HEK293T (cell line): ENCODE results near the gene EMX1.

Experiments used
- CTCF ChIA-PET: fragments of 350-600 bp; formaldehyde crosslinking; extraction: SDS; loops from one replicate; lab custom pipeline; 2021; ENCODE audit warnings: antibody characterized with exemption, inconsistent platforms; lab: Yijun Ruan, JAX
- POLR2A ChIA-PET: fragments of 350-600 bp; formaldehyde crosslinking; extraction: SDS; loops from one replicate; lab custom pipeline; 2020; ENCODE audit warnings: antibody characterized with exemption, inconsistent platforms; lab: Yijun Ruan, JAX
- DNase-seq: peaks from one replicate; pipeline ENCODE4 v3.0.0; 2012; ENCODE audit warnings: mixed read lengths; ENCODE audit errors: extremely low spot score
- ARNT ChIP-seq: fragments of 450-650 bp; IDR thresholded peaks from 2 replicates; pipeline ENCODE4 v1.6.1; 2017; ENCODE audit warnings: mild to moderate bottlenecking
- BHLHE40 ChIP-seq: fragments of 450-650 bp; IDR thresholded peaks from 2 replicates; pipeline ENCODE4 v1.6.1; 2016; ENCODE audit warnings: mild to moderate bottlenecking, moderate library complexity, borderline replicate concordance
- CTBP1 ChIP-seq: fragments of 450-650 bp; IDR thresholded peaks from 2 replicates; pipeline ENCODE4 v1.6.1; 2016; ENCODE audit warnings: borderline replicate concordance
- ELF4 ChIP-seq: fragments of 450-650 bp; IDR thresholded peaks from 2 replicates; pipeline ENCODE4 v1.6.1; 2017; ENCODE audit warnings: antibody characterized with exemption
- FOXA1 ChIP-seq: fragments of 450-650 bp; IDR thresholded peaks from 2 replicates; pipeline ENCODE4 v1.6.1; 2016; ENCODE audit warnings: mild to moderate bottlenecking
- FOXK2 ChIP-seq: fragments of 450-650 bp; IDR thresholded peaks from 2 replicates; pipeline ENCODE4 v1.6.1; 2016; ENCODE audit warnings: mild to moderate bottlenecking
- FOXM1 ChIP-seq: fragments of 450-650 bp; IDR thresholded peaks from 2 replicates; pipeline ENCODE4 v1.6.1; 2017; ENCODE audit warnings: mild to moderate bottlenecking, borderline replicate concordance
- HDGF ChIP-seq: fragments of 450-650 bp; IDR thresholded peaks from 2 replicates; pipeline ENCODE4 v1.6.1; 2017; ENCODE audit warnings: antibody characterized with exemption, borderline replicate concordance
- L3MBTL2 ChIP-seq: fragments of 450-650 bp; conservative IDR thresholded peaks from 2 replicates; pipeline ENCODE4 v1.6.1; 2016; ENCODE audit warnings: mild to moderate bottlenecking
- LEF1 ChIP-seq: fragments of 450-650 bp; IDR thresholded peaks from 2 replicates; pipeline ENCODE4 v1.6.1; 2017; ENCODE audit warnings: mild to moderate bottlenecking, borderline replicate concordance
- NFRKB ChIP-seq: fragments of 450-650 bp; IDR thresholded peaks from 2 replicates; pipeline ENCODE4 v1.6.1; 2016; ENCODE audit warnings: mild to moderate bottlenecking, moderate library complexity
- SP1 ChIP-seq: fragments of 450-650 bp; IDR thresholded peaks from 2 replicates; pipeline ENCODE4 v1.6.1; 2017
- SUZ12 ChIP-seq: fragments of 450-650 bp; IDR thresholded peaks from 2 replicates; pipeline ENCODE4 v1.6.1; 2016; ENCODE audit warnings: mild to moderate bottlenecking
- TARDBP ChIP-seq: fragments of 450-650 bp; IDR thresholded peaks from 2 replicates; pipeline ENCODE4 v1.6.1; 2016
- ZNF384 ChIP-seq: fragments of 450-650 bp; IDR thresholded peaks from 2 replicates; pipeline ENCODE4 v1.6.1; 2016
- TF ChIP-seq, protein P1 (sequence below): fragments of 450-650 bp; IDR thresholded peaks from 2 replicates; pipeline ENCODE4 v1.6.1; 2016

The EMX1 gene

GRCh38 chr2:72927619-72928550 lies 10.6 kb downstream of the EMX1 start:
- no peak for DNase-seq
- ChIA-PET POLR2A (interaction anchor here (1.1 kb wide), 1 partner anchor 32 kb away, joined by 4 read pairs; no protein-coding TSS in a partner anchor), CTCF (no interaction called here)
- TF ChIP-seq ARNT = no peak
- TF ChIP-seq SP1 = no peak
- TF ChIP-seq, protein P1, sequence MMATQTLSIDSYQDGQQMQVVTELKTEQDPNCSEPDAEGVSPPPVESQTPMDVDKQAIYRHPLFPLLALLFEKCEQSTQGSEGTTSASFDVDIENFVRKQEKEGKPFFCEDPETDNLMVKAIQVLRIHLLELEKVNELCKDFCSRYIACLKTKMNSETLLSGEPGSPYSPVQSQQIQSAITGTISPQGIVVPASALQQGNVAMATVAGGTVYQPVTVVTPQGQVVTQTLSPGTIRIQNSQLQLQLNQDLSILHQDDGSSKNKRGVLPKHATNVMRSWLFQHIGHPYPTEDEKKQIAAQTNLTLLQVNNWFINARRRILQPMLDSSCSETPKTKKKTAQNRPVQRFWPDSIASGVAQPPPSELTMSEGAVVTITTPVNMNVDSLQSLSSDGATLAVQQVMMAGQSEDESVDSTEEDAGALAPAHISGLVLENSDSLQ = no peak
- TF ChIP-seq FOXK2 = no peak
- no peak for TF ChIP-seq HDGF
- TF ChIP-seq TARDBP = no peak
- no peak for TF ChIP-seq NFRKB
- no peak for TF ChIP-seq BHLHE40
- TF ChIP-seq FOXA1 = no peak
- TF ChIP-seq SUZ12 = no peak
- TF ChIP-seq ELF4 = no peak
- no peak for TF ChIP-seq FOXM1
- TF ChIP-seq ZNF384 = no peak
- no peak for TF ChIP-seq LEF1
- TF ChIP-seq L3MBTL2 = no peak
- no peak for TF ChIP-seq CTBP1

DNA sequence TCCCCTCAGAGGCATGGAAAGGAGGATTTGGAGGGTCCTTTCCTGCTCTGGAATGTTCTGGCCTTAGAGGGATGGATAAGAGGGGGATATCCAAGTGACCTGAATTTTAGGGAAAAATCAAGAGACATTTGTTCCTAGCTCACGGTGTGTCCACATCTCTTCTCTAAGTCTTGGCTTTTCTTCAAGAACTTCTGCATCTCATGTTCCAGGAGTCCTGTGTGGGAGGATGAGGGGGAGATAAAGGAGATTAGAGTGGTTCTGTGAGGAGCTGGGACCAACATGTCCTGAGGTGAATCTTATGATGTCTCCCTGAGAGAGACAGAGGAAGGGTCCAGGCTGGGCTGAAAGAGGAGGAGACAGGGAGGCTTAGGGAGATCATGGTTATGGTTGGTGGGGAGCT lies 11.7 kb downstream of the EMX1 start:
- ChIA-PET POLR2A (no interaction called here), CTCF (interaction anchor here (0.6 kb wide), 1 partner anchor 45 kb away, joined by 3 read pairs; no protein-coding TSS in a partner anchor)
- TF ChIP-seq L3MBTL2 = no peak
- no peak for TF ChIP-seq FOXK2
- TF ChIP-seq TARDBP = no peak
- no peak for TF ChIP-seq CTBP1
- no peak for TF ChIP-seq HDGF
- TF ChIP-seq SUZ12 = no peak
- no peak for DNase-seq

GRCh38 chr2:72931280-72931910 lies 14.1 kb downstream of the EMX1 start:
- TF ChIP-seq TARDBP (no peak), ARNT (no peak), ZNF384 (no peak), FOXM1 (no peak), SUZ12 (no peak), SP1 (no peak), FOXK2 (no peak)
- TF ChIP-seq, protein P1 = no peak
- DNase-seq = no peak
- POLR2A ChIA-PET = no interaction called here
- CTCF ChIA-PET = interaction anchor here (4.1 kb wide), 1 partner anchor 38 kb away, joined by 19 read pairs; no protein-coding TSS in a partner anchor

- DNase-seq = no peak
These were observed 14.9 kb downstream of the EMX1 start for GRCh38 chr2:72932045-72932740.

DNA sequence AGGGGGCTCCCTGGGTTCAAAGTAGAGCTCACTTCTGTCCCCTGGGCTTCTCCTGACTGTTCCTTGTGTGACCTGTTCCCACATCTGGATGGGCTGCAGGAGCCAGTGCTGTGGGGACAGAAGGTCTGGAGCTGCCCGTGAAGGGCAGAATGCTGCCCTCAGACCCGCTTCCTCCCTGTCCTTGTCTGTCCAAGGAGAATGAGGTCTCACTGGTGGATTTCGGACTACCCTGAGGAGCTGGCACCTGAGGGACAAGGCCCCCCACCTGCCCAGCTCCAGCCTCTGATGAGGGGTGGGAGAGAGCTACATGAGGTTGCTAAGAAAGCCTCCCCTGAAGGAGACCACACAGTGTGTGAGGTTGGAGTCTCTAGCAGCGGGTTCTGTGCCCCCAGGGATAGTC lies 15.5 kb downstream of the EMX1 start:
- no peak for DNase-seq
- CTCF ChIA-PET = interaction anchor here (4.1 kb wide), 1 partner anchor 40 kb away, joined by 19 read pairs; no protein-coding TSS in a partner anchor
- TF ChIP-seq NFRKB (no peak), ELF4 (no peak), ZNF384 (no peak), L3MBTL2 (no peak), FOXA1 (no peak), ARNT (no peak), FOXM1 (no peak), HDGF (no peak), LEF1 (no peak), TARDBP (no peak), FOXK2 (no peak), SP1 (no peak), CTBP1 (no peak), SUZ12 (no peak), BHLHE40 (no peak)
- POLR2A ChIA-PET = no interaction called here

More at GRCh38 chr2:72932045-72932740, 14.9 kb downstream of the EMX1 start:
- no peak for TF ChIP-seq ELF4
- no peak for TF ChIP-seq NFRKB
- TF ChIP-seq BHLHE40 = no peak
- no peak for TF ChIP-seq FOXK2
- no peak for TF ChIP-seq SP1
- no peak for TF ChIP-seq TARDBP
- TF ChIP-seq LEF1 = no peak
- TF ChIP-seq ZNF384 = no peak
- no peak for TF ChIP-seq L3MBTL2
- TF ChIP-seq SUZ12 = no peak
- no peak for TF ChIP-seq CTBP1
- no peak for TF ChIP-seq FOXM1
- no peak for TF ChIP-seq HDGF
- no peak for TF ChIP-seq FOXA1
- no peak for TF ChIP-seq ARNT
- TF ChIP-seq, protein P1 = no peak
- POLR2A ChIA-PET = no interaction called here
- CTCF ChIA-PET = interaction anchor here (4.1 kb wide), 1 partner anchor 39 kb away, joined by 19 read pairs; no protein-coding TSS in a partner anchor
